GM13976 (cell line): Measurements from ENCODE around the gene ZFP69.

ENCODE experiments used
- DNase-seq: peaks from one replicate; pipeline ENCODE4 v3.0.0; 2012; ENCODE audit warnings: low spot score
- CTCF ChIP-seq: IDR thresholded peaks from 2 replicates; pipeline ENCODE4 v1.5.1; 2012; ENCODE audit warnings: borderline replicate concordance, mild to moderate bottlenecking; ENCODE audit not compliant: insufficient read depth; ENCODE audit errors: extremely low read depth, missing control alignments, control extremely low read depth
- in situ Hi-C: fragments of 300-500 bp; cut with MboI; formaldehyde crosslinking; loops from one replicate; pipeline ENCODE4 v1.12.0; 2022; ENCODE audit warnings: low sequenced_read_pairs, mixed read lengths, inconsistent platforms; ENCODE audit not compliant: unreplicated experiment

ZFP69 gene

GRCh38 chr1:40532844-40533424 lies 55.8 kb downstream of the ZFP69 start:
- in situ Hi-C loops, result no loop called here
- DNase-seq, result peak; percentile 57
- peak; percentile 37 for TF ChIP-seq CTCF

GRCh38 chr1:40534589-40534988 lies 57.5 kb downstream of the ZFP69 start:
- DNase-seq, result no peak
- in situ Hi-C loops, result no loop called here
- no peak for TF ChIP-seq CTCF

GRCh38 chr1:40535732-40536131 lies 58.6 kb downstream of the ZFP69 start:
- DNase-seq, result no peak
- TF ChIP-seq CTCF, result no peak
- in situ Hi-C loops, result no loop called here

- in situ Hi-C loops, result no loop called here
- TF ChIP-seq CTCF, result no peak
- no peak for DNase-seq
These were observed 62.2 kb downstream of the ZFP69 start for GRCh38 chr1:40539338-40539737.
